ENCODE results near the gene STRAP. TPM values are rescaled to one million over a fixed set of nuclear protein-coding genes. Genes with fewer than 3 reads are reported as not detected.
"Not testable (repeated sequence)": the region's sequence is repeated elsewhere in the genome, so short reads cannot be mapped to it uniquely, and the experiment has no call there.

STRAP gene
- total RNA-seq, 2 experiments from 2014 or later: 184 to 192 TPM

GRCh38 chr12:15887043-15887817 is 5.0 kb downstream of the STRAP start:
- Mint-ChIP-seq H3K27ac (no peak overlapping the region), H3K4me3 (no peak overlapping the region), H3K4me1 (peaks cover 42% of the 10 kb centered on the region), H3K27me3 (peaks cover 1% of the 10 kb centered on the region), H3K36me3 (peaks cover 45% of the 10 kb centered on the region), H3K9me3 (no peaks in the 10 kb centered on the region)
- no peak for DNase-seq

- H3K27ac Mint-ChIP-seq: no peak overlapping the region
- no peak for DNase-seq
- no peak overlapping the region for H3K4me3 Mint-ChIP-seq
- no peaks in the 10 kb centered on the region for H3K9me3 Mint-ChIP-seq
- H3K36me3 Mint-ChIP-seq: peaks cover 5% of the 10 kb centered on the region
- H3K27me3 Mint-ChIP-seq: no peaks in the 10 kb centered on the region
- peaks cover 9% of the 10 kb centered on the region for H3K4me1 Mint-ChIP-seq
Measured at GRCh38 chr12:15892645-15893259, 10.6 kb downstream of the STRAP start.

DNA sequence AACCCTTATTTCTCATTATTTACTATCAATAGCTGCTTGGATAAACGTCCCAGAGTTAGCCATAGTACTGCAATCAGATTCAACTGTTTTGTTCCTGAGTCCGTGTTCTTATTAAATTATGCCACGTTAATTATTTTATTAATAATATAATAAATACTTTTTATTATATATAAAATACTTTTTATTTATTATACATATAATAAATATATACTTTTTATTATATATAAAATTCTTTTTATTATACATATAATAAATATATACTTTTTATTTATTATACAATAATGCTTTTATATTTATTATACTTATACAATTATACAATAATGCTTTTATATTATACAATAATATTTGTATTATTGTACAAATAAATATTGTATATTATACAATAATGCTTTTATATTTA is 11.1 kb downstream of the STRAP start:
- peaks cover 7% of the 10 kb centered on the region for H3K4me1 Mint-ChIP-seq
- DNase-seq: no peak
- H3K4me3 Mint-ChIP-seq: no peak overlapping the region
- peaks cover 5% of the 10 kb centered on the region for H3K36me3 Mint-ChIP-seq
- no peak overlapping the region for H3K27ac Mint-ChIP-seq
- H3K27me3 Mint-ChIP-seq: no peaks in the 10 kb centered on the region
- no peaks in the 10 kb centered on the region for H3K9me3 Mint-ChIP-seq

- H3K4me1 Mint-ChIP-seq: peaks cover 10% of the 10 kb centered on the region
- no peak overlapping the region for H3K27ac Mint-ChIP-seq
- H3K9me3 Mint-ChIP-seq: no peaks in the 10 kb centered on the region
- no peak for DNase-seq
- no peaks in the 10 kb centered on the region for H3K27me3 Mint-ChIP-seq
- H3K36me3 Mint-ChIP-seq: peaks cover 16% of the 10 kb centered on the region
- H3K4me3 Mint-ChIP-seq: no peak overlapping the region
Measured at GRCh38 chr12:15896867-15897266, 14.7 kb downstream of the STRAP start.

DNA sequence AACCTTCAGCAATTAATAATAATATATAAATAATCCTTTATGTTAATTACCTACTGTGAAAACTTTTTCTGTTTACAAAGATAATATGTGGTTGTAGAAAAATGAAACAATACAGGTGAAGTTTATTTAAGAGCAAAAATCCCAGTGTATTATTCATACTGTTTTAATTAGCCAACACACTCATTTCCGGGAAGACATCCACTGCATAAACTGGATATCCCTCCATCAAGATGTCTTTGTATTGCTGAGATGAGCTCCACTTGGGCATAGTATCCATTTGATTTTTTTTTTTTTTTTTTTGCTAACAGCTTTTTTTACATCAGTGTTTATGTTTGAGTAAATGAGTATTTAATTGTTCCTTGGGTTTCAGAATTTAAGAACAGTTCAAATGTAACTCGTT is 15.2 kb downstream of the STRAP start:
- Mint-ChIP-seq H3K27ac (no peak overlapping the region), H3K27me3 (no peaks in the 10 kb centered on the region), H3K36me3 (peaks cover 16% of the 10 kb centered on the region), H3K4me3 (no peak overlapping the region), H3K4me1 (peaks cover 10% of the 10 kb centered on the region), H3K9me3 (no peaks in the 10 kb centered on the region)
- no peak for DNase-seq

- Mint-ChIP-seq H3K27ac (no peak overlapping the region), H3K36me3 (peaks cover 18% of the 10 kb centered on the region), H3K27me3 (no peaks in the 10 kb centered on the region)
Measured at GRCh38 chr12:15899282-15899870, 17.2 kb downstream of the STRAP start.

DNA sequence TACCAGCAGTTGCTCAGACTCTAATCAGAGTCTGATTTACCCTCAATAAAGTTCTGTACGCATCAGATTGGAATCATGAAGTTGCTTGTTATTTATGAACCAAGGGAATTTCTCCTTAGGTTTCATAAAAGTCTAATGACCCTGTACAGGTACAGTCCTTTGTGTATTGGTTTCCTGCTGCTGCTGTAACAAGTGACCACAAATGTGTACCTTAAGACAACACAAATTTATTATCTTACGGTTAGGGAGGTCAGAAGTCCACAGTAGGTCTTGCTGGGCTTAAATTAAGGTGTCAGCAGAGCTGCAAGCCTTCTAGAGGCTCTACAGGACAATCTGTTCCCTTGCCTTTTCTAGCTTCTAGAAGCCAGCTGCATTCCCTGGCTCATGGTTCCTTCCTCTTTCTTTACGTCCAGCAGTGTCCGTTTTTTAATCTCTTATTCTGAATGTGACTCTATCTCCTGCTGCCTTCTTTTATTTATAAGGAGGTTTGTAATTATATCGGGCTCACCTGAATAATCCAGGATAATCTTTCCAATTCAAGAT is 22.3 kb downstream of the STRAP start:
- no peaks in the 10 kb centered on the region for H3K9me3 Mint-ChIP-seq
- H3K27me3 Mint-ChIP-seq: no peaks in the 10 kb centered on the region
- H3K4me3 Mint-ChIP-seq: no peak overlapping the region
- H3K27ac Mint-ChIP-seq: no peak overlapping the region
- H3K36me3 Mint-ChIP-seq: peaks cover 15% of the 10 kb centered on the region
- H3K4me1 Mint-ChIP-seq: peaks cover under 1% of the 10 kb centered on the region
- DNase-seq: no peak

More at GRCh38 chr12:15899282-15899870, 17.2 kb downstream of the STRAP start:
- peaks cover 10% of the 10 kb centered on the region for H3K4me1 Mint-ChIP-seq
- no peak overlapping the region for H3K4me3 Mint-ChIP-seq
- DNase-seq: no peak
- no peaks in the 10 kb centered on the region for H3K9me3 Mint-ChIP-seq

GRCh38 chr12:15910468-15910863 is 28.3 kb downstream of the STRAP start:
- Mint-ChIP-seq H3K27me3 (no peaks in the 10 kb centered on the region), H3K4me3 (peak overlapping the region; percentile 24)

DNA sequence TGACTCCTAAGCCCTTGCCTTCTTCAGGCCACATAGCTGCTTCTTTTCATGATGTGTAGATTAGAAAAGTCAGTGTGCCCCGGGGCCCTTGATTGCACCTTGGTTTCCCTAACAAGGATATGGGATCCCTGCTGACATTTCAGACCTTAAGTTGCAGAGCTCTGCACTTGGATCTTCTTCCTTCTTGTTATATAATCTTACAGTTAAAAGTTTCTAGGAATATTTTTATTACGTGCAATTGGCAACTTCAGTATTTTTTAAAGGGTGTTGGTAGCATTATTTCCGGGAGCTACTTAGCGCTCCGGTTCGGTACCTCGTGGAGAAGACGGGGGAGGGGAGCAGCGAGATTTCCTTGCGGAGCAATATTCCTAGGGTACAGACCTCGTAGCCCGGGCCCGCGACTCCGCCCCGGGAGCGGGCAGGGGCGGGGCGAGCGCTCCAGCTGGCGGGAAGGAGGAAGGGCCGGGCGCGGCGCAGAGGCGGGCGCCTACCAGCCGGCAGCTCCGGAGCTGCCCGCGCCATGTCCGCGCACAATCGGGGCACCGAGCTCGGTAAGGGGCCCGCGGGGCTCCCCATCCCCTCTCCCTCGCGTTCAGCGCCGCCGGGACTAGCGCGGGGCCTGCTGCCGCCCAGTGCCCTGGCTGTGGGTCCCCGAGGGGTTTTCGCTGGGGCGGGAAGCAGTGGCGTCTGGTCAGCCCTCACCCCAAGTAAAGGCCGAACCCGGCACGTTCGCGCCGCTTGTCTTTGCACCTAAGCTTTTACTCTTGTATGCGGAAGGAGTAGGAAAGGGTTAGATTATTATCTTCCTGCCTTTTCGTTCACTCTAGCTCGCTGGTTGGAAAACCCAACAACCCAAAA is 28.9 kb downstream of the STRAP start, which contains the start of gene DERA:
DERA (plus strand) TSS at position 469 of the 858 bp plus-strand sequence; CDS start at position 521, 52 bp downstream.
- H3K4me3 Mint-ChIP-seq: peak within 1 kb of the TSS; percentile 93
- H3K27ac Mint-ChIP-seq: peak within 1 kb of the TSS; percentile 86
- no peaks in the 10 kb centered on the region for H3K36me3 Mint-ChIP-seq
- H3K27me3 Mint-ChIP-seq: no peaks in the 10 kb centered on the region
- no peaks in the 10 kb centered on the region for H3K9me3 Mint-ChIP-seq
- DNase-seq: peak; percentile 72
- peaks cover 15% of the 10 kb centered on the region for H3K4me1 Mint-ChIP-seq

More at GRCh38 chr12:15910468-15910863, 28.3 kb downstream of the STRAP start:
- Mint-ChIP-seq H3K27ac (no peak overlapping the region), H3K36me3 (no peaks in the 10 kb centered on the region), H3K4me1 (peaks cover 15% of the 10 kb centered on the region), H3K9me3 (no peaks in the 10 kb centered on the region)
- no peak for DNase-seq

- H3K27ac Mint-ChIP-seq: peak overlapping the region; percentile 86
- H3K4me3 Mint-ChIP-seq: peak overlapping the region; percentile 93
- H3K4me1 Mint-ChIP-seq: peaks cover 15% of the 10 kb centered on the region
- not testable (repeated sequence) for H3K9me3 Mint-ChIP-seq, H3K36me3 Mint-ChIP-seq, H3K27me3 Mint-ChIP-seq, DNase-seq
Measured at GRCh38 chr12:15911931-15912330, 29.7 kb downstream of the STRAP start.

GRCh38 chr12:15914131-15914530 is 31.9 kb downstream of the STRAP start:
- H3K9me3 Mint-ChIP-seq, H3K27me3 Mint-ChIP-seq, H3K4me3 Mint-ChIP-seq, H3K27ac Mint-ChIP-seq, DNase-seq, H3K36me3 Mint-ChIP-seq: not testable (repeated sequence)
- H3K4me1 Mint-ChIP-seq: peaks cover 16% of the 10 kb centered on the region

GRCh38 chr12:15918066-15918465 is 35.9 kb downstream of the STRAP start:
- peaks cover 4% of the 10 kb centered on the region for H3K36me3 Mint-ChIP-seq
- H3K4me3 Mint-ChIP-seq: no peak overlapping the region
- H3K9me3 Mint-ChIP-seq: no peaks in the 10 kb centered on the region
- no peak for DNase-seq
- H3K4me1 Mint-ChIP-seq: peaks cover 6% of the 10 kb centered on the region
- no peaks in the 10 kb centered on the region for H3K27me3 Mint-ChIP-seq
- no peak overlapping the region for H3K27ac Mint-ChIP-seq

GRCh38 chr12:15919418-15919817 is 37.2 kb downstream of the STRAP start:
- Mint-ChIP-seq H3K27ac (no peak overlapping the region), H3K9me3 (no peaks in the 10 kb centered on the region), H3K27me3 (no peaks in the 10 kb centered on the region)

DNA sequence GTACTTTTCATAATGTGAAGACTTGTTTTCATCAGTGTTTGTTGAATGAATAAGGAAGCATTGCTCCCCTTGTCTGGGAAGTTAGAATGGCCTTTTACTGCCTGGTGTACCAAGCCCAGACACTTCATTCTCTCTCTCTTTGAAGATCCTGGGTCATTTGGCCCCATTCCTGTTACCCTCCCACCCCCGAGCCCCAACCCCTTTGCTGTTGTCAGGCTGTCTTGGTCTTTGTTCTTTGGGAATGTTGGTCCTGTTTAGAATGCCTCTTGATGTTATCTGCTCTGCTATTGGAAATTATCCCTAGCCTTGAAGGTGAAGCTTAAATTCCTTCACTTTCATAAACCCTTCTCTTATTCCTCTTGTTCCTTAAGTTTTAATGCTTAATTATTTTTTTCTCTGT is 42.8 kb downstream of the STRAP start:
- Mint-ChIP-seq H3K27me3 (no peaks in the 10 kb centered on the region), H3K4me1 (peaks cover under 1% of the 10 kb centered on the region), H3K9me3 (no peaks in the 10 kb centered on the region), H3K4me3 (no peak overlapping the region), H3K27ac (no peak overlapping the region), H3K36me3 (peaks cover 9% of the 10 kb centered on the region)
- DNase-seq: no peak

More at GRCh38 chr12:15919418-15919817, 37.2 kb downstream of the STRAP start:
- no peak overlapping the region for H3K4me3 Mint-ChIP-seq
- peaks cover 6% of the 10 kb centered on the region for H3K4me1 Mint-ChIP-seq
- no peak for DNase-seq
- H3K36me3 Mint-ChIP-seq: peaks cover 4% of the 10 kb centered on the region

Measured in activated naive CD8-positive, alpha-beta T cell treated with anti-CD3 and anti-CD28 coated beads for 36 hours (primary cell).